HG03045 (cell line): Measurements from ENCODE around the gene HSD17B4.
"Not testable (repeated sequence)": the region's sequence is repeated elsewhere in the genome, so short reads cannot be mapped to it uniquely, and the experiment has no call there.

Source experiments
- ATAC-seq: cut with Tn5 transposase; IDR thresholded peaks from one replicate; pipeline ENCODE4 v1.9.1; 2021; ENCODE audit warnings: mild to moderate bottlenecking, moderate library complexity; ENCODE audit not compliant: unreplicated experiment

The HSD17B4 gene

DNA sequence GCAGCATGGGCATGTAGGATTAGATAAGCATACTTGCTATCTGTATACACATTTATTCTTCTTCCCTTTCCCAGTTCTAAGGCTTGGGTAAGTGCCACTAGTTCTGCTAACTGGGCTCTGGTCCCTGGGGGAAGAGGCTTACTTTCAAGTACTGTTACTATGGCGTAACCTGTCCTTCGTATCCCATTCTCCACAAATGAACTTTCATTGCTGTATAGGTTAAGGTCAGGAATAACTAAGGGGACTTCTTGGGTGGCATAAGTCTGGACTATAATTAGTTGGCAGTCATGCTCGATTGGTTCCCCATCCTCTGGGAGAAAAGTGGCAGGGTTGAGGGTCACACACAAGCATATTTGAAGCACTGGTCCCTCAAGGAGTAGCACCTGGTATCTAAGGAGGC lies 23.7 kb upstream of the HSD17B4 start:
- not testable (repeated sequence) for ATAC-seq

- not testable (repeated sequence) for ATAC-seq
Observed at GRCh38 chr5:119432674-119433237, 19.5 kb upstream of the HSD17B4 start.

- ATAC-seq = peak; percentile 92
Observed at GRCh38 chr5:119435436-119436132, 16.7 kb upstream of the HSD17B4 start.

- not testable (repeated sequence) for ATAC-seq
Observed at GRCh38 chr5:119437785-119438586, 14.3 kb upstream of the HSD17B4 start.

DNA sequence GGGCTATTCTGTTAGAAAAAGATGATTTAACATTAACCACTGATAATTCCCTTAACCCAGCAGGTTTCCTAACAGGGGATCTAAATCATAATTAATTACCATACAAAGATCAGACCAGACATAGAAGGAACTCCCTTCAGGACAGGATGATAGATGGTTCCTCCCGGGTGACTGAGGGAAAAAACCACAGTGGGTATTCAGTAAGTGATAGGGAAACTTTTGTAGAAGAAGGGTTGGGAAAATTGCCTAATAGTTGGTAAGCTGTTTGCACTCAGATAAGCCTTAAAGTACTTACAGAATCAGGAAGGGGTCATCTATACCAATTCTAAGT lies 13.7 kb upstream of the HSD17B4 start:
- ATAC-seq = not testable (repeated sequence)

- ATAC-seq = no peak
Observed at GRCh38 chr5:119439140-119439631, 13.1 kb upstream of the HSD17B4 start.

- ATAC-seq = not testable (repeated sequence)
Observed at GRCh38 chr5:119439632-119440031, 12.7 kb upstream of the HSD17B4 start.

DNA sequence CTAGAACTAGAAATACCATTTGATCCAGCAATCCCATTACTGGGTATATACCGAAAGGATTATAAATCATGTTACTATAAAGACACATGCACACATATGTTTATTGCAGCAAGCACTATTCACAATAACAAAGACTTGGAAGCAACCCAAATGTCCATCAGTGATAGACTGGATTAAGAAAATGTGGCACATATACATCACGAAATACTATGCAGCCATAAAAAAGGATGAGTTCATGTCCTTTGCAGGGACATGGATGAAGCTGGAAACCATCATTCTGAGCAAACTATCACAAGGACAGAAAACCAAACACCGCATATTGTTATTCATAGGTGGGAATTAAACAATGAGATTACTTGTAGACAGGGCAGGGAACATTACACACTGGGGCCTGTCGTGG lies 7.7 kb upstream of the HSD17B4 start:
- ATAC-seq = not testable (repeated sequence)

- ATAC-seq = no peak
Observed at GRCh38 chr5:119445544-119445943, 6.8 kb upstream of the HSD17B4 start.

GRCh38 chr5:119449882-119450281 lies 2.4 kb upstream of the HSD17B4 start:
- ATAC-seq = no peak

- not testable (repeated sequence) for ATAC-seq
Observed at GRCh38 chr5:119450627-119451026, 1.7 kb upstream of the HSD17B4 start.

DNA sequence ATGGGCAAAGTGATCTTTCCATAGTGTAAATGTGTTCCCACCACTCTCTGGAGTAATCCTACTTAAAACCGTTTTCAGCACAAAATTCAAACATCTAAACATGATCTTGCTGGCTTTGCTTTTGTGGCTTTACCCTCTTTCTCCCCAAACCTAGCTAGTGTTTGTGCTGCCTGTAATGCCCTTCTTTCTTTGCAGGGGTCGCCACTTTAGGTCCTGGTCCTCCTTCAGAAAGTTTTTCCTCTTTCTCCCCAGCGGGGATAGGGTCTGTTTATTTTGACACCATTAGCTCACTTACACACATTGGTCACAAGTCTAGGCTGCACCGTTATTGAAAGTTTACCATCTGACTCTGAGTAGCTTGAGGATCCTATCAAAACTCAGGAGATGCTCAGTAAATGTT lies 736 bp upstream of the HSD17B4 start:
- no peak for ATAC-seq

DNA sequence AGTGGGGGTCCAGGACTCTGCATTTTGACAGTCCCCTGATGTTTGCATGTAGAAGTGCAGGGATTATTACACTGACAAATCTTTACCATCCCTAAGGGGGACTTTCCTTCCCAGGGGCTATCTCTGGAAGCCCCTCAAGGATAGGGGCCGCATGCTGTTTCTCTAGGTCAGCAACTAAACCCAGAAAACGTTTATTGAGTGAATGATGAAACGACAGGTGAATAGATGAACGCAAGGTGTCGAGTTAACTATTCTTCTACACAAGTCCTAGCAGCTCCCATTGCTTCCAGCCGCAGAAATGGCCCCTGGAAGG lies 281 bp upstream of the HSD17B4 start:
- ATAC-seq = no peak

DNA sequence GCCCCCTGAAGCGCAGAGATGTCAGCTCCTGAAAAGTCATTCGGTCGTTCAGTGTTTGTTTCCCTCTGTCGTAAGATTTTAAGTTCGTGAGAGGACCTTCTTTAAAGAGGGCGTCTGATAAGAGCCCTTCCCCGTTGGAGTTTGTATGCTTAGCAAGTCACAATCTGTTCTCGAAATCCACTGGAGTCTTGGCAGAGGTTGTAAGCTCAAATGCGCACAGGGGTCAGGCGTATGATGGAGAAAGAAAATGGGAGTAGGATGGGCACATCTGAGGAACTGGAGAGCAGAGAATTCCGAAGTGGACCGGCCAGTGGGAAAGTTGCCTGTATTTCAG lies 710 bp downstream of the HSD17B4 start:
- peak; percentile 7 for ATAC-seq

- no peak for ATAC-seq
Observed at GRCh38 chr5:119454171-119454570, 1.9 kb downstream of the HSD17B4 start.

DNA sequence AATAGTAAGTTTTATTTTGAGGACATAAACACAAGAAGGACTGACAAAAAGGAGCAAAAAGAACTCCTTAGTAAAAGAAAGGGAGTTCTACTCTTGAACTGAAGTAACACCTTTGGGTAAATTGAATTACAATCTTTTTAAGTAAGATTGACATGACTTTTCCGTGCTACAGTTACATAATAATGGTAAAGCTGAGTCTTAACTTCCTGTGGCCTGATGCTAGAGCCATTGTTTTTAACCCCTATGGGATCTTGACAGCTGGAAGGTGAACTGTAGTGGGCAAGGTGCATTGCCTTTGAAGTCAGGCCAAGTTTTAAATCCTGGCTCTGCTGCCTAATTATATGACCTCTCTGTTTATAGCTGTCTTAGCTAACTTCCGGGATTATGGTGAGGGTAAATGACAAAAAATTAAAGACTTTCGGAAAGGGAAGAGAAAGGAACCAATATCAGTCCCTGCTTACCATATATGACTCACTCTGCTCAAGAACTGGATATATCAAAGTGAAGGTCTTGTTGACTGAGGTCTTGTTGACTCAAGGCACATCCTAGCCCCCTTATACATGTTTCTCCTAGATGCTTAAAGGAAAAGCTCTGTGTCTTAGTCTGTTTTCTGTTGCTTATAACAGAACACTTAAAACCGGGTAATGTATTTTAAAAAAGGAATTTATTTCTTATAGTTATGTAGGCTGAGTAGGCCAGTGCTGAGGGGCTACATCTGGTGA lies 6.8 kb downstream of the HSD17B4 start:
- no peak for ATAC-seq

DNA sequence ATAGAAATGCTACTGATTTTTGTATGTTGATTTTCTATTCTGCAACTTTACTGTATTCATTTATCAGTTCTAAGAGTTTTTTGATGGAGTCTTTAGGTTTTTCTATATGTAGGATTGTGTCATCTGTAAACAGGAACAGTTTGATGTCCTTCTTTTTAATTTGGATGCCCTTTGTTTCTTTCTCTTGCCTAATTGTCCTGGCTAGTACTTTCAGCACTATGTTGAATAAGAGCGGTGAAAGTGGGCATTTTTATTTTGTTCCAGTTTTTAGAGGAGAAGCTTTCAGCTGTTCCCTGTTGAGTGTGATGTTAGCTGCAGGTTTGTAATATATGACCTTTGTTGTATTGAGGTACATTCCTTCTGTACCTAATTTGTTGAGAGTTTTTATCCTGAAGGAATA lies 13.3 kb downstream of the HSD17B4 start:
- ATAC-seq = no peak

DNA sequence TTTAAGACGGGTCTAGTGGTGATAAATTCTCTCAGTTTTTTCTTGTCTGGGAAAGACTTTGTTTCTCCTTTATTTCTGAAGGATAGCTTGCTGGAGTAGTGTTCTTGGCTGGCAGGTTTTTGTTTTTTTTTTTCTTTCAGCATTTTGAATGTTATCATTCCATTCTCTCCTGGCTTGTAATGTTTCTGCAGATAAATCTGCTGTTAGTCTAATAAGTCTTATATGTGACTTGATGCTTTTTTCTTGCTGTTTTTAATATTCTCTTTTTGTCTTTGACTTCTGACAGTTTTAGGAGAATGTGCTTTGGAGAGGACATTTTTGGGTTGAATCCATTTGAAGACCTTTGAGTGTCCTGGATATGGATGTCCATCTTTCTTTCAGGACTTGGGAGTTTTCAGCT lies 16.0 kb downstream of the HSD17B4 start:
- ATAC-seq = no peak

- ATAC-seq = peak; percentile 61
Observed at GRCh38 chr5:119470105-119470763, 17.9 kb downstream of the HSD17B4 start.

- ATAC-seq = peak; percentile 31
Observed at GRCh38 chr5:119470851-119471451, 18.7 kb downstream of the HSD17B4 start.

DNA sequence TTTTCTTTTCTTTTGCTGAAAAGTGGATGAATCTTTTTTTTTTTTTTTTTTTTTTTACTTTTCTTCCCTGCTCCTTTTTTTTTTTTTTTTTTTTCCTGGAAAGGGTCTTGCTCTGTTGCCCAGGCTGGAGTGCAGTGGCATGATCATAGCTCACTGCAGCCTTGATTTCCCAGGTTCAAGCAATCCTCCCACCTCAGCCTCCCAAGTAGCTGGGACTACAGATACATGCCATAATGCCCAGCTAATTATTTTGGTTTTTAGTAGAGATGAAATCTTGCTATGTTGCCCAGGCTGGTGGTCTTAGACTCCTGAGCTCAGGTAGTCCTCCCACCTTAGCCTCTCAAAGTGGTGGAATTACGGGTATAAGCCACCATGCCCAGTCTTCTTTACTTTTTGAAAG lies 20.9 kb downstream of the HSD17B4 start:
- ATAC-seq = no peak
